Frontal cortex (tissue), 4 donors: ENCODE data around the gene OR2T5. TPM values are rescaled to one million over a fixed set of nuclear protein-coding genes. Genes with fewer than 3 reads are reported as not detected.
"Not testable (repeated sequence)": the region's sequence is repeated elsewhere in the genome, so short reads cannot be mapped to it uniquely, and the experiment has no call there.

Source experiments
- DNase-seq, 2 donors: peaks; one replicate each; pipeline ENCODE4 v3.0.0; 2012; ENCODE audit warnings: low spot score in 2 of 2
- FAIRE-seq: peaks from 2 replicates; lab custom pipeline; 2012; peaks lifted over from hg19 to GRCh38; lab: Jason Lieb, UNC
- total RNA-seq: library from RNA; depleted of rRNA; stranded (reverse); fragments of >200 nt; gene quantifications from one replicate; pipeline ENCODE4 v1.2.3, GENCODE V29; 2014
- donor health status: control.
- donor health status: control.
- donor health status: control.

Gene OR2T5
- total RNA-seq, 1 donor from 2014 or later, result not detected

DNA sequence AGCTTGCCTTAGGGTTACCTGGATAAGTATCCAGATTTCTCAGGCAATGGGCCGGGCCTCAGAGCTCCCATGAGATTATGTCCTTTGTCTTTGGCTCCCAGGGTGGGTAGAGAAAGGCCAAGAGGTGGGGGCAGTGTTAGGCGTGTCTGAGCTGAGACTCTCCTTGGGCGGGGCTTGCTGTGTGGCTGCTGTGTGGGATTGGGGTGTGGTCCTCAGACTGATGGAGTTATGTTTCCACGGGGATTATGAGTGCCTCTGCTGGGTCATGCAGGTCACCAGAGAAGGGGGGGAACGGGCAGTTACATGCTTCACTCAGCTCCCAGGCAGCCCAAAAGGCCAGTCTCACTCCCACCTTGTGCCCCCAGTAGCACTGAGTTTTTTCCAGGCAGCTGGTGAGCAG is 8.3 kb downstream of the OR2T5 start:
- not testable (repeated sequence) for DNase-seq, FAIRE-seq

DNA sequence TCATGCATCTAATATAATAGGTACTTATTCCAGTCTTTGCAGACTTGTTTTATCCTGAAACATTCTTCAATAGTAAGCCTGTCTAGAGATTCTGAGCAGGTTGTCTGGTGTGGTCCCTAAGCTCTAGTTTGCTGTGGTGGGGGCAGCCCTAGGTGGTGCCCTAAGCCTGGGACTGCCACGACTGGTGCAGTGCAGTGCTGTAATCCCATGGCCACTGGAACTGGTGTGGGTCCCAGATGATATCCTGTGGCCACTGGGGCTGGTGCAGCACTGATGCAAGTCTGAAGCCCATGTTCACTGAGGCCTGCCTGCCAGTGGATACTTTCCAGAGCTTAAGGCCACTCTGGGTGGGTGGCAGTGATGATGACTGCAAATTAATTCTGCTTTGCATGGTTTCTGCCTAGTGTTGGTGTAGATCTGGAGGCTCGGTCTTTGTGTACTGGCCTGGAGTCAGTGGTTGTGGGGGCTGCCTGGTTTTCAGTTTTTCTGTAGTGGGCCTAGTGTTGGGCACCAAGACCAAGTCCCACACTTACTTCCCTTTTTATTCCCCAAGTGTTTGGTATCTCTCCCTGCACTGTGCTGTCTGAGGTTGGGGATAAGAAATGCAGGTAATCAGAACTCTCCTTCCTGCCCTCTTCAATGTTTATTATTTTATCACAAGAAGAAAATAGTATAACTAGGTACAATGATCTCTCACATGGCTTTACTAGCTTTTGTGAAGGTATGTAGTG is 12.1 kb downstream of the OR2T5 start:
- FAIRE-seq, DNase-seq: not testable (repeated sequence)

DNA sequence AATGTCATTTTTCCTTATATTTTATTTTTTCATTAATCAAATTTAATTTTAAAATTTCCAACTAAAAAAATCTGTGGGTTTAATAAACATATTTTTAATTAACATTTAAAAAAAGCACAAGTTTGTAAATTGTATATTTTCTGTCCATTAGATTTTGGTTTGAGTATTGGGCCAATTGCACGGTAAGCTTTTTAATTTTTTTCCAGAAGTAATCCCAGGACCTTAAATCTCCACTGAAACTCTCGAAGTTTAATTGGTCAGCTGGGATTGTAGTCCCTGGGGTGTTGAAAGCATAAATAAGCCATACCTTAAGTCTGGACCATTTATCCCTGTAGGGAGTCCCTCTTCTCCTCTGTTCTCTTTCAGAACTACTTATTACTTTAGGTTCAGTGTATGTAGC is 19.4 kb downstream of the OR2T5 start, which contains the start of gene OR2G6:
Gene OR2G6, plus strand, starts transcription at position 301 of the 400 bp plus-strand sequence. CDS start 13,574 bp downstream, outside the sequence.
- peak; percentile 98 for FAIRE-seq
- not testable (repeated sequence) for DNase-seq

DNA sequence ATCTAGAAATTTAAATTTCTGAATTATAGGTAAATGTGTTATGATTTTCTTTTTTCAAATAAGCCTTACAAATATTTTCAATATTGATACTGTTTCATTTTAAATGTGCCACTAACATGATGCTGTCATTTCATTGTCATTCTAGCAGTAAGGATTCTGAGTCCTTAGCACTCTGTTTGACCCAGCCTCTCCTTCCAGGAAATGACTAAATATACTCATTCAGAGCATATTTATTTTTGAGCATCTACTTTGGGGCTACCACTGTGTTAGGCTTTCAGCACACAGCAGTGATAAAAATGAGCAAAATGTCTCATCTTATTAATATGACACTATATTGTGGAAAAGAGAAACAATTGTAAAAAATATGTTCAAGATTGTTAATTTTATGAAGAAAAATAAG is 21.8 kb downstream of the OR2T5 start:
- not testable (repeated sequence) for FAIRE-seq, DNase-seq

DNA sequence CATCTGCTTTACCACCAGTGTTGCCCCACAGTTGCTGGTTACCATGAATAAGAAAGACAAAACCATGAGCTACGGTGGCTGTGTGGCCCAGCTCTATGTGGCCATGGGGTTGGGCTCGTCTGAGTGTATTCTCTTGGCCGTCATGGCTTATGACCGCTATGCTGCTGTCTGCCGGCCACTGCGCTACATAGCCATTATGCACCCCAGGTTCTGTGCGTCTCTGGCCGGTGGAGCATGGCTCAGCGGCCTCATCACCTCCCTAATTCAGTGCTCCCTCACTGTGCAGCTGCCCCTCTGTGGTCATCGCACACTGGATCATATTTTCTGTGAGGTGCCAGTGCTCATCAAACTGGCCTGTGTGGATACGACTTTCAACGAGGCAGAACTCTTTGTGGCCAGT is 33.5 kb downstream of the OR2T5 start:
- no peak for FAIRE-seq

DNA sequence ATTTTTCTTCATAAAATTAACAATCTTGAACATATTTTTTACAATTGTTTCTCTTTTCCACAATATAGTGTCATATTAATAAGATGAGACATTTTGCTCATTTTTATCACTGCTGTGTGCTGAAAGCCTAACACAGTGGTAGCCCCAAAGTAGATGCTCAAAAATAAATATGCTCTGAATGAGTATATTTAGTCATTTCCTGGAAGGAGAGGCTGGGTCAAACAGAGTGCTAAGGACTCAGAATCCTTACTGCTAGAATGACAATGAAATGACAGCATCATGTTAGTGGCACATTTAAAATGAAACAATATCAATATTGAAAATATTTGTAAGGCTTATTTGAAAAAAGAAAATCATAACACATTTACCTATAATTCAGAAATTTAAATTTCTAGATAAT is 49.1 kb downstream of the OR2T5 start:
- peak; percentile 98 for FAIRE-seq
- not testable (repeated sequence) for DNase-seq

More for the DNA sequence above, 33.5 kb downstream of the OR2T5 start:
- no peak for DNase-seq

Other genes with a start within 250 kb of the OR2T5 start
- not detected for gene OR2T33, start 210.6 kb upstream of the OR2T5 start, total RNA-seq
- gene OR2T12, start 185.2 kb upstream of the OR2T5 start, total RNA-seq, result not detected
- not detected for gene OR2M7, start 164.0 kb upstream of the OR2T5 start, total RNA-seq
- not detected for gene OR14C36, start 139.8 kb upstream of the OR2T5 start, total RNA-seq
- gene OR2T4, start 126.9 kb upstream of the OR2T5 start, total RNA-seq, result not detected
- gene OR2T6, start 112.8 kb upstream of the OR2T5 start, total RNA-seq, result not detected
- gene OR2T1, start 85.5 kb upstream of the OR2T5 start, total RNA-seq, result not detected
- not detected for gene OR2T2, start 43.0 kb upstream of the OR2T5 start, total RNA-seq
- not detected for gene OR2T3, start 15.2 kb upstream of the OR2T5 start, total RNA-seq
- gene OR2G6, start 19.5 kb downstream of the OR2T5 start, total RNA-seq, result not detected
- not detected for gene OR2T29, start 74.2 kb downstream of the OR2T5 start, total RNA-seq
- gene OR2T34, start 86.2 kb downstream of the OR2T5 start, total RNA-seq, result not detected
- gene OR2T10, start 109.1 kb downstream of the OR2T5 start, total RNA-seq, result not detected
- not detected for gene OR2T11, start 146.5 kb downstream of the OR2T5 start, total RNA-seq
- gene OR2T35, start 156.7 kb downstream of the OR2T5 start, total RNA-seq, result under 0.01 TPM
- not detected for gene OR2T27, start 166.9 kb downstream of the OR2T5 start, total RNA-seq
- not detected for gene OR14I1, start 214.2 kb downstream of the OR2T5 start, total RNA-seq